ENCODE measurements around the gene SLC35A3.

SLC35A3 gene

GRCh38 chr1:100053119-100053518, 83.3 kb downstream of the SLC35A3 start:
- H3K4me3 ChIP-seq (ENCODE audit: control insufficient read depth, low read depth, low read length): no peak overlapping the region
- TF ChIP-seq CTCF (conservative IDR thresholded peaks at IDR 0.05; ENCODE audit: control insufficient read depth, insufficient read depth, low read depth, low read length): no peak
- no peak for DNase-seq (ENCODE audit: low read depth)

- TF ChIP-seq CTCF (conservative IDR thresholded peaks at IDR 0.05; ENCODE audit: control insufficient read depth, insufficient read depth, low read depth, low read length): no peak
- no peak for DNase-seq (ENCODE audit: low read depth)
- no peak overlapping the region for H3K4me3 ChIP-seq (ENCODE audit: control insufficient read depth, low read depth, low read length)
These were observed 83.9 kb downstream of the SLC35A3 start for GRCh38 chr1:100053727-100054126.

GRCh38 chr1:100061681-100062080, 91.9 kb downstream of the SLC35A3 start:
- no peak overlapping the region for H3K4me3 ChIP-seq (ENCODE audit: control insufficient read depth, low read depth, low read length)
- no peak for TF ChIP-seq CTCF (conservative IDR thresholded peaks at IDR 0.05; ENCODE audit: control insufficient read depth, insufficient read depth, low read depth, low read length)
- no peak for DNase-seq (ENCODE audit: low read depth)

GRCh38 chr1:100065183-100065968, 95.6 kb downstream of the SLC35A3 start:
- no peak for DNase-seq (ENCODE audit: low read depth)
- TF ChIP-seq CTCF (conservative IDR thresholded peaks at IDR 0.05; ENCODE audit: control insufficient read depth, insufficient read depth, low read depth, low read length): no peak
- no peak overlapping the region for H3K4me3 ChIP-seq (ENCODE audit: control insufficient read depth, low read depth, low read length)

- TF ChIP-seq CTCF (conservative IDR thresholded peaks at IDR 0.05; ENCODE audit: control insufficient read depth, insufficient read depth, low read depth, low read length): no peak
- H3K4me3 ChIP-seq (ENCODE audit: control insufficient read depth, low read depth, low read length): no peak overlapping the region
- DNase-seq (ENCODE audit: low read depth): no peak
These were observed 96.1 kb downstream of the SLC35A3 start for GRCh38 chr1:100065969-100066227.

- TF ChIP-seq CTCF (conservative IDR thresholded peaks at IDR 0.05; ENCODE audit: control insufficient read depth, insufficient read depth, low read depth, low read length): no peak
- DNase-seq (ENCODE audit: low read depth): no peak
- H3K4me3 ChIP-seq (ENCODE audit: control insufficient read depth, low read depth, low read length): no peak overlapping the region
These were observed 100.6 kb downstream of the SLC35A3 start for GRCh38 chr1:100070201-100070939.

Data from fibroblast of mammary gland (primary cell).